HEK293 (cell line): ENCODE data around the gene EFEMP2.

Source experiments
- HIC1 ChIP-seq: fragments of 450-650 bp; formaldehyde crosslinking; IDR thresholded peaks from 2 replicates; pipeline ENCODE4 v1.5.1; 2016; ENCODE audit warnings: missing biosample characterization, missing genetic modification characterization
- HOXC10 ChIP-seq: sonication (generic); formaldehyde crosslinking; IDR thresholded peaks from 2 replicates; pipeline ENCODE4 v1.8.1; 2023; ENCODE audit warnings: mild to moderate bottlenecking, missing genetic modification reagents
- HOXD13 ChIP-seq: sonication (generic); formaldehyde crosslinking; IDR thresholded peaks from 2 replicates; pipeline ENCODE4 v1.8.0; 2022; ENCODE audit warnings: missing genetic modification reagents, borderline replicate concordance
- PBX3 ChIP-seq: sonication (generic); formaldehyde crosslinking; IDR thresholded peaks from 2 replicates; pipeline ENCODE4 v1.8.1; 2022; ENCODE audit warnings: mild to moderate bottlenecking, moderate library complexity, missing genetic modification reagents
- PRDM10 ChIP-seq: fragments of 450-650 bp; formaldehyde crosslinking; IDR thresholded peaks from 2 replicates; pipeline ENCODE4 v1.5.1; 2016; ENCODE audit warnings: missing biosample characterization, missing genetic modification characterization
- PRDM6 ChIP-seq: fragments of 450-650 bp; formaldehyde crosslinking; IDR thresholded peaks from 2 replicates; pipeline ENCODE4 v1.5.1; 2017; ENCODE audit warnings: missing biosample characterization, missing genetic modification characterization
- REST ChIP-seq: fragments of 450-650 bp; formaldehyde crosslinking; IDR thresholded peaks from 2 replicates; pipeline ENCODE4 v1.5.1; 2016; ENCODE audit warnings: missing biosample characterization, missing genetic modification characterization
- SETDB1 ChIP-seq: IDR thresholded peaks from one replicate; pipeline ENCODE4 v1.6.1; 2017; ENCODE audit warnings: mild to moderate bottlenecking, low read length, moderate library complexity, mixed read lengths; ENCODE audit not compliant: insufficient read length
- SP3 ChIP-seq: fragments of 450-650 bp; formaldehyde crosslinking; IDR thresholded peaks from 2 replicates; pipeline ENCODE4 v1.5.1; 2016; ENCODE audit warnings: missing biosample characterization, missing genetic modification characterization
- TCF7L2 ChIP-seq: IDR thresholded peaks from 2 replicates; pipeline ENCODE4 v1.6.1; 2011; ENCODE audit warnings: low read depth, mild to moderate bottlenecking, inconsistent platforms, low read length, moderate library complexity, borderline replicate concordance
- YY2 ChIP-seq: fragments of 450-650 bp; formaldehyde crosslinking; IDR thresholded peaks from 2 replicates; pipeline ENCODE4 v1.5.1; 2016; ENCODE audit warnings: missing biosample characterization, missing genetic modification characterization
- ZBTB17 ChIP-seq: fragments of 450-650 bp; formaldehyde crosslinking; IDR thresholded peaks from 2 replicates; pipeline ENCODE4 v1.5.1; 2016; ENCODE audit warnings: missing biosample characterization, missing genetic modification characterization
- ZFHX2 ChIP-seq: fragments of 450-650 bp; formaldehyde crosslinking; conservative IDR thresholded peaks from 2 replicates; pipeline ENCODE4 v1.5.1; 2016; ENCODE audit warnings: missing biosample characterization, missing genetic modification characterization
- ZFP41 ChIP-seq: fragments of 450-650 bp; formaldehyde crosslinking; IDR thresholded peaks from 2 replicates; pipeline ENCODE4 v1.5.1; 2016; ENCODE audit warnings: missing biosample characterization, missing genetic modification characterization, borderline replicate concordance
- ZNF2 ChIP-seq: fragments of 450-650 bp; formaldehyde crosslinking; IDR thresholded peaks from 2 replicates; pipeline ENCODE4 v1.5.1; 2016; ENCODE audit warnings: missing biosample characterization, missing genetic modification characterization
- ZNF248 ChIP-seq: fragments of 450-650 bp; formaldehyde crosslinking; IDR thresholded peaks from 2 replicates; pipeline ENCODE4 v1.5.1; 2017; ENCODE audit warnings: missing biosample characterization, missing genetic modification characterization
- ZNF266 ChIP-seq: fragments of 450-650 bp; formaldehyde crosslinking; IDR thresholded peaks from 2 replicates; pipeline ENCODE4 v1.5.1; 2016; ENCODE audit warnings: missing biosample characterization, missing genetic modification characterization, low read depth
- ZNF510 ChIP-seq: fragments of 450-650 bp; formaldehyde crosslinking; IDR thresholded peaks from 2 replicates; pipeline ENCODE4 v1.5.1; 2018; ENCODE audit warnings: mild to moderate bottlenecking, missing genetic modification characterization, missing biosample characterization; ENCODE audit not compliant: insufficient replicate concordance
- ZNF558 ChIP-seq: fragments of 450-650 bp; formaldehyde crosslinking; IDR thresholded peaks from 2 replicates; pipeline ENCODE4 v1.5.1; 2016; ENCODE audit warnings: missing biosample characterization, missing genetic modification characterization
- ZNF654 ChIP-seq: fragments of 450-650 bp; formaldehyde crosslinking; IDR thresholded peaks from 2 replicates; pipeline ENCODE4 v1.5.1; 2016; ENCODE audit warnings: low read depth, missing biosample characterization, missing genetic modification characterization
- ZNF692 ChIP-seq: fragments of 450-650 bp; formaldehyde crosslinking; IDR thresholded peaks from 2 replicates; pipeline ENCODE4 v1.5.1; 2016; ENCODE audit warnings: missing biosample characterization, missing genetic modification characterization
- ZNF704 ChIP-seq: fragments of 450-650 bp; formaldehyde crosslinking; IDR thresholded peaks from 2 replicates; pipeline ENCODE4 v1.5.1; 2016; ENCODE audit warnings: missing biosample characterization, missing genetic modification characterization
- ZNF777 ChIP-seq: fragments of 450-650 bp; formaldehyde crosslinking; IDR thresholded peaks from 2 replicates; pipeline ENCODE4 v1.5.1; 2017; ENCODE audit warnings: missing biosample characterization, missing genetic modification characterization, borderline replicate concordance

The EFEMP2 gene

GRCh38 chr11:65890324-65891218 lies 18.0 kb upstream of the EFEMP2 start, which contains the start of gene CCDC85B (continued):
- TF ChIP-seq REST (tag by site-specific recombination) (0 out of 2 replicates have a peak, but pooled peaks have one; percentile 7), PRDM10 (tag by site-specific recombination) (no peak), ZBTB17 (tag by site-specific recombination) (peak; percentile 85), PRDM6 (tag by site-specific recombination) (no peak), ZNF248 (tag by site-specific recombination) (no peak), HIC1 (tag by site-specific recombination) (peak; percentile 17; the same call in 1 of the 2 replicates), ZFHX2 (tag by site-specific recombination) (peak; percentile 51), TCF7L2 (no peak), ZNF558 (tag by site-specific recombination) (no peak), YY2 (no peak), ZNF266 (tag by site-specific recombination) (no peak), ZNF510 (tag by site-specific recombination) (no peak), ZNF2 (tag by site-specific recombination) (no peak; the same call in 1 of the 2 replicates), ZNF692 (tag by site-specific recombination) (0 out of 2 replicates have a peak, but pooled peaks have one; percentile 30), SETDB1 (no peak), PBX3 (CRISPR knock-in tag) (no peak; the same call in 1 of the 2 replicates), HOXD13 (CRISPR knock-in tag) (no peak), ZNF704 (tag by site-specific recombination) (no peak), SP3 (tag by site-specific recombination) (peak; percentile 77), ZNF777 (tag by site-specific recombination) (no peak), ZNF654 (tag by site-specific recombination) (no peak), ZFP41 (tag by site-specific recombination) (no peak), HOXC10 (peak; percentile 91; the same call in 1 of the 2 replicates)
